CD14-positive monocyte (primary cell): ENCODE data around the gene MYH10. TPM values are rescaled to one million over a fixed set of nuclear protein-coding genes. Genes with fewer than 3 reads are reported as not detected.

Source experiments
- DNase-seq, 3 donors: peaks; one replicate each; pipeline ENCODE4 v3.0.0-alpha.2; 2011 to 2022
- H2AFZ ChIP-seq: 2 replicates; pipeline ENCODE4 v1.6.0; 2012; ENCODE audit warnings: mild to moderate bottlenecking, low read depth, low read length, inconsistent platforms; ENCODE audit not compliant: insufficient read depth, poor library complexity, severe bottlenecking
- H3K27ac ChIP-seq, 2 donors: 1 replicate in 1 of 2; 2 replicates in 1 of 2; pipeline ENCODE4 v1.5.1; 2012 to 2013; ENCODE audit warnings: low read length in 2 of 2, control low read depth in 1 of 2, inconsistent platforms in 1 of 2, low read depth in 1 of 2, mild to moderate bottlenecking in 1 of 2
- H3K27me3 ChIP-seq, 2 donors: one replicate each; pipeline versions ENCODE4 v1.6.0 to v1.6.1; 2011 to 2013; ENCODE audit warnings: low read length in 2 of 2; ENCODE audit not compliant: control insufficient read depth in 2 of 2, insufficient read depth in 2 of 2
- H3K36me3 ChIP-seq, 2 donors: replicated peaks in 1 of 2; 1 replicate in 1 of 2; 2 replicates in 1 of 2; pipeline versions ENCODE4 v1.5.1 to v1.6.1; 2012 to 2013; ENCODE audit warnings: low read length in 2 of 2, control low read depth in 1 of 2, inconsistent platforms in 1 of 2, mild to moderate bottlenecking in 1 of 2; ENCODE audit not compliant: insufficient read depth in 2 of 2, control insufficient read depth in 1 of 2
- H3K4me1 ChIP-seq, 2 donors: 1 replicate in 1 of 2; 2 replicates in 1 of 2; pipeline versions ENCODE4 v1.5.1 to v1.6.1; 2012 to 2013; ENCODE audit warnings: low read length in 2 of 2, control low read depth in 1 of 2, inconsistent platforms in 1 of 2, mild to moderate bottlenecking in 1 of 2, moderate library complexity in 1 of 2; ENCODE audit not compliant: insufficient read depth in 2 of 2, control insufficient read depth in 1 of 2
- H3K4me2 ChIP-seq: replicated peaks from 2 replicates; pipeline ENCODE3; 2012; ENCODE audit warnings: low read length, moderate library complexity, mild to moderate bottlenecking; ENCODE audit not compliant: poor library complexity, severe bottlenecking; ENCODE audit errors: extremely low read depth
- H3K4me3 ChIP-seq, 3 experiments: fragments of 200-600 bp in 1 of 3; sonication (generic) in 1 of 3; replicated peaks in 1 of 3; 1 replicate in 2 of 3; 2 replicates in 1 of 3; pipeline ENCODE4 v1.5.1; 2011 to 2013; ENCODE audit warnings: low read length in 3 of 3, mild to moderate bottlenecking in 3 of 3, control low read depth in 2 of 3, low read depth in 2 of 3, inconsistent platforms in 1 of 3, moderate library complexity in 1 of 3
- H3K79me2 ChIP-seq: 2 replicates; pipeline ENCODE4 v1.6.0; 2012; ENCODE audit warnings: mild to moderate bottlenecking, control low read depth, inconsistent platforms, low read length, moderate library complexity; ENCODE audit not compliant: insufficient read depth
- H3K9ac ChIP-seq: 2 replicates; pipeline ENCODE4 v1.6.0; 2017; ENCODE audit warnings: low read length, mild to moderate bottlenecking; ENCODE audit not compliant: insufficient read depth, poor library complexity, severe bottlenecking
- H3K9me3 ChIP-seq, 2 donors: replicated peaks in 1 of 2; 1 replicate in 1 of 2; 2 replicates in 1 of 2; pipeline versions ENCODE4 v1.5.1 to v1.6.1; 2012 to 2013; ENCODE audit warnings: low read length in 2 of 2, control low read depth in 1 of 2; ENCODE audit not compliant: control insufficient read depth in 1 of 2, insufficient read depth in 1 of 2
- H4K20me1 ChIP-seq: 2 replicates; pipeline ENCODE4 v1.6.0; 2012; ENCODE audit warnings: mild to moderate bottlenecking, low read length, control low read depth, moderate library complexity; ENCODE audit not compliant: insufficient read depth
- H3K27ac Mint-ChIP-seq, 7 donors: one replicate each; pipeline ENCODE4 v1.8.0; 2020; ENCODE audit warnings: mild to moderate bottlenecking in 7 of 7, mixed read lengths in 7 of 7, moderate library complexity in 6 of 7, inconsistent platforms in 2 of 7
- H3K27me3 Mint-ChIP-seq, 3 donors: one replicate each; pipeline ENCODE4 v1.8.0; 2021 to 2022; ENCODE audit warnings: low read depth in 3 of 3, mild to moderate bottlenecking in 3 of 3, mixed read lengths in 3 of 3, moderate library complexity in 3 of 3, inconsistent platforms in 1 of 3
- H3K36me3 Mint-ChIP-seq, 2 donors: one replicate each; pipeline ENCODE4 v1.8.0; 2020; ENCODE audit warnings: mixed read lengths in 2 of 2, inconsistent platforms in 1 of 2, mild to moderate bottlenecking in 1 of 2
- H3K4me1 Mint-ChIP-seq: one replicate; pipeline ENCODE4 v1.8.0; 2020; ENCODE audit warnings: mild to moderate bottlenecking, mixed read lengths
- H3K4me3 Mint-ChIP-seq, 2 donors: one replicate each; pipeline ENCODE4 v1.8.0; 2020; ENCODE audit warnings: mild to moderate bottlenecking in 2 of 2, mixed read lengths in 2 of 2, moderate library complexity in 1 of 2
- H3K9me3 Mint-ChIP-seq, 7 donors: one replicate each; pipeline ENCODE4 v1.8.0; 2020 to 2022; ENCODE audit warnings: mixed read lengths in 7 of 7, mild to moderate bottlenecking in 6 of 7, moderate library complexity in 6 of 7, inconsistent platforms in 2 of 7
- CTCF ChIP-seq: fragments of 200-600 bp; IDR thresholded peaks from one replicate; pipeline ENCODE4 v1.8.0; 2022; ENCODE audit warnings: antibody characterized with exemption, mild to moderate bottlenecking
- WGBS: methylation state at CpG from one replicate; pipeline ENCODE4 v1.1.5; 2013; ENCODE audit warnings: missing lambda C conversion rate; ENCODE audit not compliant: insufficient coverage; 5-methylcytosine and 5-hydroxymethylcytosine counted together
- intact Hi-C, 2 donors: fragments of 100-400 bp; cut with micrococcal nuclease; formaldehyde crosslinking; loops; one replicate each; pipeline versions ENCODE4 v1.15.0 to v1.15.1; 2023
- polyA plus RNA-seq, 3 donors: library from polyadenylated mRNA; depleted of rRNA in 1 of 3; unstranded in 2 of 3; stranded (reverse) in 1 of 3; fragments of 300-500 nt in 2 of 3; fragments of >200 nt in 1 of 3; fragmentation: Illumina TruSeq in 2 of 3; gene quantifications; 1 replicate in 2 of 3; 2 replicates in 1 of 3; pipeline ENCODE4 v1.2.3, GENCODE V29; 2012 to 2021

The MYH10 gene
- polyA plus RNA-seq, 3 donors = 0.42 to 0.65 TPM; not detected in 1

- H3K4me3 ChIP-seq = no peak overlapping the region
- peaks cover 3 to 5% of the 10 kb centered on the region in 2 donors for H3K27me3 ChIP-seq
- H3K4me3 Mint-ChIP-seq = no peak overlapping the region
- no peaks in the 10 kb centered on the region for H3K4me1 Mint-ChIP-seq
- intact Hi-C loops = no loop called here
- H3K27ac ChIP-seq = no peak overlapping the region
- no peak overlapping the region for H2AFZ ChIP-seq
- DNase-seq = no peak
- no peak overlapping the region for H3K27ac Mint-ChIP-seq
- no peak overlapping the region for H3K9ac ChIP-seq
- TF ChIP-seq CTCF = no peak
- no peaks in the 10 kb centered on the region for H3K36me3 ChIP-seq
- peaks cover 0 to 3% (median 0%) of the 10 kb centered on the region in 7 donors for H3K9me3 Mint-ChIP-seq
- H3K4me1 ChIP-seq = no peaks in the 10 kb centered on the region
- no peaks in the 10 kb centered on the region for H3K36me3 Mint-ChIP-seq
- H3K79me2 ChIP-seq = no peaks in the 10 kb centered on the region
- H3K9me3 ChIP-seq = no peaks in the 10 kb centered on the region
- H4K20me1 ChIP-seq = no peaks in the 10 kb centered on the region
- 100% methylated on average over 1 of the region's 8 CpGs for WGBS
- H3K4me2 ChIP-seq = no peak overlapping the region
- H3K27me3 Mint-ChIP-seq = peaks cover 1 to 12% (median 9%) of the 10 kb centered on the region in 3 donors
Measured at GRCh38 chr17:8588877-8589554, 41.5 kb downstream of the MYH10 start.

GRCh38 chr17:8586766-8587165, 43.8 kb downstream of the MYH10 start:
- no peak overlapping the region for H3K9ac ChIP-seq
- no peaks in the 10 kb centered on the region for H3K36me3 Mint-ChIP-seq
- no peak for TF ChIP-seq CTCF
- no peaks in the 10 kb centered on the region for H4K20me1 ChIP-seq
- H2AFZ ChIP-seq = no peak overlapping the region
- no peaks in the 10 kb centered on the region for H3K36me3 ChIP-seq
- H3K27ac Mint-ChIP-seq = no peak overlapping the region
- no peak overlapping the region for H3K4me2 ChIP-seq
- H3K27me3 Mint-ChIP-seq = peaks cover 1 to 12% (median 9%) of the 10 kb centered on the region in 3 donors
- no peaks in the 10 kb centered on the region for H3K79me2 ChIP-seq
- H3K9me3 ChIP-seq = no peaks in the 10 kb centered on the region
- no peak for DNase-seq
- H3K9me3 Mint-ChIP-seq = peaks cover 0 to 3% (median 0%) of the 10 kb centered on the region in 7 donors
- intact Hi-C loops = no loop called here
- H3K4me3 ChIP-seq = no peak overlapping the region
- H3K4me1 Mint-ChIP-seq = no peaks in the 10 kb centered on the region
- no peak overlapping the region for H3K27ac ChIP-seq
- no peaks in the 10 kb centered on the region for H3K4me1 ChIP-seq
- H3K27me3 ChIP-seq = peaks cover 0 to 3% of the 10 kb centered on the region in 2 donors
- 81% methylated on average over 3 of the region's 4 CpGs for WGBS
- no peak overlapping the region for H3K4me3 Mint-ChIP-seq
